Measurements from ENCODE around the gene PTPA.

The PTPA gene

GRCh38 chr9:129174102-129174723 lies 63.0 kb downstream of the PTPA start:
- peaks cover 3% of the 10 kb centered on the region for H3K27me3 ChIP-seq (ENCODE audit: control insufficient read depth, insufficient read depth, low read length)
- peak overlapping the region; percentile 97 for H3K9ac ChIP-seq (ENCODE audit: low read length)
- peaks cover 33% of the 10 kb centered on the region for H3K4me1 ChIP-seq (ENCODE audit: control insufficient read depth, insufficient read depth, low read length)

GRCh38 chr9:129174724-129175514 lies 63.7 kb downstream of the PTPA start:
- H3K4me1 ChIP-seq (ENCODE audit: control insufficient read depth, insufficient read depth, low read length) = peaks cover 34% of the 10 kb centered on the region
- H3K27me3 ChIP-seq (ENCODE audit: control insufficient read depth, insufficient read depth, low read length) = peaks cover 3% of the 10 kb centered on the region
- peak overlapping the region; percentile 97 for H3K9ac ChIP-seq (ENCODE audit: low read length)
- H3K9me3 ChIP-seq (ENCODE audit: control insufficient read depth, low read length) = no peaks in the 10 kb centered on the region
- H3K4me3 ChIP-seq (ENCODE audit: low read length) = peak overlapping the region; percentile 80
- H3K36me3 ChIP-seq (ENCODE audit: control insufficient read depth, insufficient read depth, low read length) = no peaks in the 10 kb centered on the region

More at GRCh38 chr9:129174102-129174723, 63.0 kb downstream of the PTPA start:
- Histone ChIP-seq H3K36me3 (ENCODE audit: control insufficient read depth, insufficient read depth, low read length) (no peaks in the 10 kb centered on the region), H3K4me3 (ENCODE audit: low read length) (peak overlapping the region; percentile 80), H3K9me3 (ENCODE audit: control insufficient read depth, low read length) (no peaks in the 10 kb centered on the region)

- peaks cover 34% of the 10 kb centered on the region for H3K4me1 ChIP-seq (ENCODE audit: control insufficient read depth, insufficient read depth, low read length)
- H3K36me3 ChIP-seq (ENCODE audit: control insufficient read depth, insufficient read depth, low read length) = no peaks in the 10 kb centered on the region
- peak overlapping the region; percentile 63 for H3K4me3 ChIP-seq (ENCODE audit: low read length)
- peak overlapping the region; percentile 97 for H3K9ac ChIP-seq (ENCODE audit: low read length)
- no peaks in the 10 kb centered on the region for H3K9me3 ChIP-seq (ENCODE audit: control insufficient read depth, low read length)
- H3K27me3 ChIP-seq (ENCODE audit: control insufficient read depth, insufficient read depth, low read length) = peaks cover 3% of the 10 kb centered on the region
Measured at GRCh38 chr9:129175515-129175824, 64.3 kb downstream of the PTPA start.

- H3K4me1 ChIP-seq (ENCODE audit: control insufficient read depth, insufficient read depth, low read length) = peaks cover 34% of the 10 kb centered on the region
- H3K27me3 ChIP-seq (ENCODE audit: control insufficient read depth, insufficient read depth, low read length) = peaks cover 3% of the 10 kb centered on the region
- H3K9ac ChIP-seq (ENCODE audit: low read length) = peak overlapping the region; percentile 97
- peak overlapping the region; percentile 63 for H3K4me3 ChIP-seq (ENCODE audit: low read length)
- no peaks in the 10 kb centered on the region for H3K9me3 ChIP-seq (ENCODE audit: control insufficient read depth, low read length)
- H3K36me3 ChIP-seq (ENCODE audit: control insufficient read depth, insufficient read depth, low read length) = no peaks in the 10 kb centered on the region
Measured at GRCh38 chr9:129175825-129176633, 64.8 kb downstream of the PTPA start.

GRCh38 chr9:129176701-129177442 lies 65.7 kb downstream of the PTPA start:
- peaks cover 3% of the 10 kb centered on the region for H3K27me3 ChIP-seq (ENCODE audit: control insufficient read depth, insufficient read depth, low read length)
- no peaks in the 10 kb centered on the region for H3K9me3 ChIP-seq (ENCODE audit: control insufficient read depth, low read length)
- H3K4me3 ChIP-seq (ENCODE audit: low read length) = peak overlapping the region; percentile 63
- H3K4me1 ChIP-seq (ENCODE audit: control insufficient read depth, insufficient read depth, low read length) = peaks cover 35% of the 10 kb centered on the region
- H3K36me3 ChIP-seq (ENCODE audit: control insufficient read depth, insufficient read depth, low read length) = no peaks in the 10 kb centered on the region
- peak overlapping the region; percentile 97 for H3K9ac ChIP-seq (ENCODE audit: low read length)

- no peaks in the 10 kb centered on the region for H3K9me3 ChIP-seq (ENCODE audit: control insufficient read depth, low read length)
- H3K9ac ChIP-seq (ENCODE audit: low read length) = peak overlapping the region; percentile 69
- peak overlapping the region; percentile 22 for H3K4me3 ChIP-seq (ENCODE audit: low read length)
- peaks cover 3% of the 10 kb centered on the region for H3K27me3 ChIP-seq (ENCODE audit: control insufficient read depth, insufficient read depth, low read length)
- H3K36me3 ChIP-seq (ENCODE audit: control insufficient read depth, insufficient read depth, low read length) = no peaks in the 10 kb centered on the region
- peaks cover 35% of the 10 kb centered on the region for H3K4me1 ChIP-seq (ENCODE audit: control insufficient read depth, insufficient read depth, low read length)
Measured at GRCh38 chr9:129177443-129177790, 66.2 kb downstream of the PTPA start.

- Histone ChIP-seq H3K36me3 (ENCODE audit: control insufficient read depth, insufficient read depth, low read length) (no peaks in the 10 kb centered on the region), H3K9ac (ENCODE audit: low read length) (peak within 1 kb of the TSS; percentile 97), H3K4me3 (ENCODE audit: low read length) (peak within 1 kb of the TSS; percentile 63), H3K27me3 (ENCODE audit: control insufficient read depth, insufficient read depth, low read length) (peaks cover 3% of the 10 kb centered on the region), H3K4me1 (ENCODE audit: control insufficient read depth, insufficient read depth, low read length) (peaks cover 35% of the 10 kb centered on the region), H3K9me3 (ENCODE audit: control insufficient read depth, low read length) (no peaks in the 10 kb centered on the region)
Measured at GRCh38 chr9:129177791-129178567, 66.8 kb downstream of the PTPA start, which contains the start of gene IER5L. Gene IER5L (minus strand): TSS chr9:129178261. CDS start chr9:129178052, 209 bp downstream.

- H3K9ac ChIP-seq (ENCODE audit: low read length) = peak overlapping the region; percentile 69
- peaks cover 29% of the 10 kb centered on the region for H3K4me1 ChIP-seq (ENCODE audit: control insufficient read depth, insufficient read depth, low read length)
- H3K27me3 ChIP-seq (ENCODE audit: control insufficient read depth, insufficient read depth, low read length) = no peaks in the 10 kb centered on the region
- no peaks in the 10 kb centered on the region for H3K36me3 ChIP-seq (ENCODE audit: control insufficient read depth, insufficient read depth, low read length)
- no peaks in the 10 kb centered on the region for H3K9me3 ChIP-seq (ENCODE audit: control insufficient read depth, low read length)
- H3K4me3 ChIP-seq (ENCODE audit: low read length) = no peak overlapping the region
Measured at GRCh38 chr9:129178568-129179382, 67.6 kb downstream of the PTPA start.

- H3K4me1 ChIP-seq (ENCODE audit: control insufficient read depth, insufficient read depth, low read length) = peaks cover 38% of the 10 kb centered on the region
- no peaks in the 10 kb centered on the region for H3K36me3 ChIP-seq (ENCODE audit: control insufficient read depth, insufficient read depth, low read length)
- no peaks in the 10 kb centered on the region for H3K9me3 ChIP-seq (ENCODE audit: control insufficient read depth, low read length)
- H3K9ac ChIP-seq (ENCODE audit: low read length) = no peak overlapping the region
- H3K27me3 ChIP-seq (ENCODE audit: control insufficient read depth, insufficient read depth, low read length) = no peaks in the 10 kb centered on the region
- no peak overlapping the region for H3K4me3 ChIP-seq (ENCODE audit: low read length)
Measured at GRCh38 chr9:129181246-129181645, 70.0 kb downstream of the PTPA start.

- H3K9me3 ChIP-seq (ENCODE audit: control insufficient read depth, low read length) = no peaks in the 10 kb centered on the region
- peaks cover 38% of the 10 kb centered on the region for H3K4me1 ChIP-seq (ENCODE audit: control insufficient read depth, insufficient read depth, low read length)
- H3K9ac ChIP-seq (ENCODE audit: low read length) = no peak overlapping the region
- no peaks in the 10 kb centered on the region for H3K27me3 ChIP-seq (ENCODE audit: control insufficient read depth, insufficient read depth, low read length)
- H3K36me3 ChIP-seq (ENCODE audit: control insufficient read depth, insufficient read depth, low read length) = no peaks in the 10 kb centered on the region
- H3K4me3 ChIP-seq (ENCODE audit: low read length) = no peak overlapping the region
Measured at GRCh38 chr9:129182122-129182521, 70.9 kb downstream of the PTPA start.

All from mucosa of stomach (tissue), 1 donor.